Activated T-helper 2 cell treated with anti-CD3 and anti-CD28 coated beads, Interferon-gamma antibody, Interleukin-2, Interleukin-4, amounts not matched to agents 10 μg/mL and 5 μg/mL and 100 μg/mL, durations not matched to agents 14 hours and 24 hours and 36 hours (primary cell): ENCODE measurements around the gene PTPRD. TPM values are rescaled to one million over a fixed set of nuclear protein-coding genes. Genes with fewer than 3 reads are reported as not detected.

Experiments used
- DNase-seq: peaks from one replicate; pipeline ENCODE4 v3.0.0; 2021; ENCODE audit warnings: low spot score
- H3K27ac Mint-ChIP-seq: one replicate; pipeline ENCODE4 v1.8.0; 2021; ENCODE audit warnings: mixed read lengths
- H3K27me3 Mint-ChIP-seq: one replicate; pipeline ENCODE4 v1.8.0; 2021; ENCODE audit warnings: low read depth, mixed read lengths
- H3K36me3 Mint-ChIP-seq: one replicate; pipeline ENCODE4 v1.8.0; 2021; ENCODE audit warnings: low read depth, mixed read lengths
- H3K4me1 Mint-ChIP-seq: one replicate; pipeline ENCODE4 v1.8.0; 2021; ENCODE audit warnings: low read depth, mixed read lengths
- H3K4me3 Mint-ChIP-seq: one replicate; pipeline ENCODE4 v1.8.0; 2021; ENCODE audit warnings: low read depth, mild to moderate bottlenecking, moderate library complexity, mixed read lengths
- H3K9me3 Mint-ChIP-seq: one replicate; pipeline ENCODE4 v1.8.0; 2021; ENCODE audit warnings: mixed read lengths
- intact Hi-C: fragments of 100-400 bp; cut with micrococcal nuclease; formaldehyde crosslinking; loops from one replicate; pipeline ENCODE4 v1.15.1; 2023
- total RNA-seq: library from RNA; stranded (reverse); gene quantifications from 2 replicates; pipeline ENCODE4 v1.2.3, GENCODE V29; 2022

PTPRD gene
- total RNA-seq, 1 donor from 2014 or later = 1.5 TPM

GRCh38 chr9:8267636-8268035, 2345.2 kb downstream of the PTPRD start:
- H3K4me3 Mint-ChIP-seq = no peak overlapping the region
- intact Hi-C loops = no loop called here
- DNase-seq = no peak
- H3K36me3 Mint-ChIP-seq = no peaks in the 10 kb centered on the region
- peaks cover 8% of the 10 kb centered on the region for H3K27me3 Mint-ChIP-seq
- H3K4me1 Mint-ChIP-seq = no peaks in the 10 kb centered on the region
- no peak overlapping the region for H3K27ac Mint-ChIP-seq
- H3K9me3 Mint-ChIP-seq = no peaks in the 10 kb centered on the region

GRCh38 chr9:8266861-8267260, 2345.9 kb downstream of the PTPRD start:
- DNase-seq = no peak
- Mint-ChIP-seq H3K36me3 (no peaks in the 10 kb centered on the region), H3K27ac (no peak overlapping the region), H3K9me3 (no peaks in the 10 kb centered on the region), H3K4me3 (no peak overlapping the region), H3K27me3 (peaks cover 8% of the 10 kb centered on the region), H3K4me1 (no peaks in the 10 kb centered on the region)
- intact Hi-C loops = no loop called here

- Mint-ChIP-seq H3K4me3 (no peak overlapping the region), H3K36me3 (no peaks in the 10 kb centered on the region), H3K4me1 (no peaks in the 10 kb centered on the region), H3K27ac (no peak overlapping the region), H3K9me3 (no peaks in the 10 kb centered on the region), H3K27me3 (peaks cover 8% of the 10 kb centered on the region)
- DNase-seq = no peak
- intact Hi-C loops = no loop called here
Measured at GRCh38 chr9:8265281-8265680, 2347.5 kb downstream of the PTPRD start.
